Activated CD8-positive, alpha-beta T cell treated with anti-CD3 and anti-CD28 coated beads for 36 hours (primary cell): Measurements from ENCODE around the gene CELSR1. TPM values are rescaled to one million over a fixed set of nuclear protein-coding genes. Genes with fewer than 3 reads are reported as not detected.

Experiments
- ATAC-seq: fragments of 200-7000 bp; cut with Tn5 transposase; one replicate; pipeline ENCODE4 v1.10.0; 2021; ENCODE audit warnings: mild to moderate bottlenecking, moderate library complexity
- CTCF ChIA-PET: fragments of 350-600 bp; sonication (Branson Sonifier 250); formaldehyde crosslinking; loops from one replicate; lab custom pipeline; 2021; ENCODE audit warnings: antibody characterized with exemption; lab: Charles Lee
- POLR2A ChIA-PET: fragments of 350-600 bp; sonication (Branson Sonifier 250); formaldehyde crosslinking; loops from one replicate; lab custom pipeline; 2021; ENCODE audit warnings: antibody characterized with exemption; lab: Charles Lee
- DNase-seq: peaks from one replicate; pipeline ENCODE4 v3.0.0-alpha.2; 2020
- H3K27ac Mint-ChIP-seq: one replicate; pipeline ENCODE4 v1.8.0; 2021; ENCODE audit warnings: mild to moderate bottlenecking, mixed read lengths
- H3K27me3 Mint-ChIP-seq: one replicate; pipeline ENCODE4 v1.8.0; 2021; ENCODE audit warnings: mixed read lengths
- H3K36me3 Mint-ChIP-seq: one replicate; pipeline ENCODE4 v1.8.0; 2021; ENCODE audit warnings: low read depth, mixed read lengths
- H3K4me1 Mint-ChIP-seq: one replicate; pipeline ENCODE4 v1.8.0; 2021; ENCODE audit warnings: low read depth, mixed read lengths
- H3K4me3 Mint-ChIP-seq: one replicate; pipeline ENCODE4 v1.8.0; 2021; ENCODE audit warnings: mild to moderate bottlenecking, moderate library complexity, mixed read lengths
- H3K9me3 Mint-ChIP-seq: one replicate; pipeline ENCODE4 v1.8.0; 2021; ENCODE audit warnings: mixed read lengths
- CTCF ChIP-seq: fragments of 200-600 bp; IDR thresholded peaks from one replicate; pipeline ENCODE4 v1.8.0; 2022; ENCODE audit warnings: antibody characterized with exemption, mild to moderate bottlenecking
- intact Hi-C: fragments of 100-400 bp; cut with micrococcal nuclease; formaldehyde crosslinking; loops from one replicate; pipeline ENCODE4 v1.10.0; 2022
- total RNA-seq, 2 experiments: library from RNA; stranded (reverse); gene quantifications; one replicate each; pipeline ENCODE4 v1.2.3, GENCODE V29; 2021

Gene CELSR1
- total RNA-seq, 2 experiments from 2014 or later: 0.25 to 0.36 TPM

- intact Hi-C loops: no loop called here
- no peak for DNase-seq
- no peaks in the 10 kb centered on the region for H3K36me3 Mint-ChIP-seq
- no peak for ATAC-seq
- H3K27ac Mint-ChIP-seq: no peak overlapping the region
- peaks cover 15% of the 10 kb centered on the region for H3K27me3 Mint-ChIP-seq
- peaks cover 2% of the 10 kb centered on the region for H3K9me3 Mint-ChIP-seq
- ChIA-PET CTCF (interaction anchor here (1.2 to 3.0 kb wide), 4 partner anchors 8 to 183 kb away, joined by 4 to 11 read pairs (median 6); no protein-coding TSS in a partner anchor), POLR2A (interaction anchor here (1.1 kb wide), 1 partner anchor 13 kb away, joined by 3 read pairs; no protein-coding TSS in a partner anchor)
- no peaks in the 10 kb centered on the region for H3K4me1 Mint-ChIP-seq
- TF ChIP-seq CTCF: no peak
- no peak overlapping the region for H3K4me3 Mint-ChIP-seq
These were observed 13.9 kb upstream of the CELSR1 start for GRCh38 chr22:46551321-46551720.

GRCh38 chr22:46549971-46550641 is 12.7 kb upstream of the CELSR1 start:
- no peak for TF ChIP-seq CTCF
- intact Hi-C loops: no loop called here
- CTCF ChIA-PET: no interaction called here

GRCh38 chr22:46549563-46549840 is 12.1 kb upstream of the CELSR1 start:
- ChIA-PET POLR2A (no interaction called here), CTCF (no interaction called here)
- Mint-ChIP-seq H3K27me3 (peaks cover 21% of the 10 kb centered on the region), H3K4me1 (peaks cover 3% of the 10 kb centered on the region), H3K9me3 (peaks cover 2% of the 10 kb centered on the region), H3K36me3 (no peaks in the 10 kb centered on the region), H3K4me3 (no peak overlapping the region), H3K27ac (no peak overlapping the region)
- intact Hi-C loops: no loop called here
- DNase-seq (no peak), ATAC-seq (no peak)
- TF ChIP-seq CTCF: no peak

More at GRCh38 chr22:46549971-46550641, 12.7 kb upstream of the CELSR1 start:
- POLR2A ChIA-PET: interaction anchor here (1.2 kb wide), 1 partner anchor 8 kb away, joined by 3 read pairs; no protein-coding TSS in a partner anchor
- H3K4me1 Mint-ChIP-seq: peaks cover 1% of the 10 kb centered on the region
- ATAC-seq: no peak
- H3K9me3 Mint-ChIP-seq: peaks cover 2% of the 10 kb centered on the region
- H3K27ac Mint-ChIP-seq: no peak overlapping the region
- H3K4me3 Mint-ChIP-seq: no peak overlapping the region
- peaks cover 19% of the 10 kb centered on the region for H3K27me3 Mint-ChIP-seq
- H3K36me3 Mint-ChIP-seq: no peaks in the 10 kb centered on the region
- DNase-seq: no peak

- peaks cover 3% of the 10 kb centered on the region for H3K4me1 Mint-ChIP-seq
These were observed 10.4 kb upstream of the CELSR1 start for GRCh38 chr22:46547883-46548244.

More at GRCh38 chr22:46547883-46548244, 10.4 kb upstream of the CELSR1 start:
- no peak overlapping the region for H3K27ac Mint-ChIP-seq
- CTCF ChIA-PET: no interaction called here
- intact Hi-C loops: no loop called here
- ATAC-seq (no peak), DNase-seq (no peak)
- no peak overlapping the region for H3K4me3 Mint-ChIP-seq
- H3K27me3 Mint-ChIP-seq: peaks cover 18% of the 10 kb centered on the region
- peaks cover 2% of the 10 kb centered on the region for H3K9me3 Mint-ChIP-seq
- H3K36me3 Mint-ChIP-seq: no peaks in the 10 kb centered on the region
- no peak for TF ChIP-seq CTCF
- POLR2A ChIA-PET: no interaction called here
